GM20000 (cell line): ENCODE measurements around the gene TMX4.
"Not testable (repeated sequence)": the region's sequence is repeated elsewhere in the genome, so short reads cannot be mapped to it uniquely, and the experiment has no call there.

Experiments
- DNase-seq: peaks from one replicate; pipeline ENCODE4 v3.0.0; 2012; ENCODE audit warnings: low spot score
- CTCF ChIP-seq: IDR thresholded peaks from 2 replicates; pipeline ENCODE4 v1.5.1; 2012; ENCODE audit warnings: mild to moderate bottlenecking, control low read depth; ENCODE audit errors: extremely low read depth, missing control alignments

The TMX4 gene

GRCh38 chr20:7971536-7972280 lies 47.9 kb downstream of the TMX4 start:
- DNase-seq: no peak
- TF ChIP-seq CTCF: no peak

- DNase-seq: no peak
- no peak for TF ChIP-seq CTCF
Measured at GRCh38 chr20:7967199-7967844, 52.2 kb downstream of the TMX4 start.

GRCh38 chr20:7966176-7966575 lies 53.4 kb downstream of the TMX4 start:
- DNase-seq: no peak
- TF ChIP-seq CTCF: no peak

GRCh38 chr20:7959484-7959883 lies 60.1 kb downstream of the TMX4 start:
- no peak for DNase-seq
- TF ChIP-seq CTCF: no peak

GRCh38 chr20:7956561-7956960 lies 63.0 kb downstream of the TMX4 start:
- not testable (repeated sequence) for DNase-seq

GRCh38 chr20:7950387-7950786 lies 69.2 kb downstream of the TMX4 start:
- TF ChIP-seq CTCF: no peak
- DNase-seq: no peak

- DNase-seq: no peak
- TF ChIP-seq CTCF: no peak
Measured at GRCh38 chr20:7943891-7944290, 75.7 kb downstream of the TMX4 start.

GRCh38 chr20:7940341-7940740 lies 79.2 kb downstream of the TMX4 start, which contains the start of gene HAO1:
TSS of gene HAO1 (minus strand) at chr20:7940458. CDS start at chr20:7940422, 36 bp downstream.
- DNase-seq: no peak
- no peak for TF ChIP-seq CTCF
